ENCODE results near the gene ANKRD24. TPM values are rescaled to one million over a fixed set of nuclear protein-coding genes. Genes with fewer than 3 reads are reported as not detected.

Gene ANKRD24
- total and polyA plus RNA-seq, 2 of the 13 experiments (the other 11 are each of a cell fraction or from before 2014, with no cell fraction given) = 0.13 to 0.24 TPM

DNA sequence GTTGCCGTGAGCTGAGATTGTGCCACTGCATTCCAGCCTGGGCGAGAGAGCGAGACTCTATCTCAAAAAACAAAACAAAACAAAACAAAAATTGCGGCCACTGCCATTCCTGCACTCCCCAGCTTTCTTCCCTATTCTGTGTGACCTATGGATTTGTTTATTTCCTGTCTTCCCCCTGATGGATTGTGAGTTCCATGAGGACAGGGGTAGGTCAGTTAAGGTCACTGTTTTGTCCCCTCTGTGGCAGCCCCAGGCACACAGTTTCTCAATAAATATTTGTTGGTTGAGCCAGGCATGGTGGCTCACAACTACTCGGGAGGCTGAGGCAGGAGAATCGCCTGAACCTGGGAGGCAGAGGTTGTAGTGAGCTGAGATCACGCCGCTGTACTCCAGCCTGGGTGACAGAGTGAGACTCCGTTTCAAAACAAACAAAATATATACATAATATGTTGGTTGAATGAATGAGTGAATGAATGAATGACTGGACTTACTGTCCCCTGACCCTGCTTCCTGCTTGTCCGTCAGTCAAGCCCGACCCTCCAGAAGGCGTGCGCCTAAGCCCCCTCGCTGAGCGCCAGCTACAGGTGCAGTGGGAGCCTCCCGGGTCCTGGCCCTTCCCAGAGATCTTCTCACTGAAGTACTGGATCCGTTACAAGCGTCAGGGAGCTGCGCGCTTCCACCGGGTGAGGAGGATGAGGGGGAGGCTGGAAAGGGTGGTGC is 51.8 kb downstream of the ANKRD24 start (continued):
- TF ChIP-seq, protein P1, sequence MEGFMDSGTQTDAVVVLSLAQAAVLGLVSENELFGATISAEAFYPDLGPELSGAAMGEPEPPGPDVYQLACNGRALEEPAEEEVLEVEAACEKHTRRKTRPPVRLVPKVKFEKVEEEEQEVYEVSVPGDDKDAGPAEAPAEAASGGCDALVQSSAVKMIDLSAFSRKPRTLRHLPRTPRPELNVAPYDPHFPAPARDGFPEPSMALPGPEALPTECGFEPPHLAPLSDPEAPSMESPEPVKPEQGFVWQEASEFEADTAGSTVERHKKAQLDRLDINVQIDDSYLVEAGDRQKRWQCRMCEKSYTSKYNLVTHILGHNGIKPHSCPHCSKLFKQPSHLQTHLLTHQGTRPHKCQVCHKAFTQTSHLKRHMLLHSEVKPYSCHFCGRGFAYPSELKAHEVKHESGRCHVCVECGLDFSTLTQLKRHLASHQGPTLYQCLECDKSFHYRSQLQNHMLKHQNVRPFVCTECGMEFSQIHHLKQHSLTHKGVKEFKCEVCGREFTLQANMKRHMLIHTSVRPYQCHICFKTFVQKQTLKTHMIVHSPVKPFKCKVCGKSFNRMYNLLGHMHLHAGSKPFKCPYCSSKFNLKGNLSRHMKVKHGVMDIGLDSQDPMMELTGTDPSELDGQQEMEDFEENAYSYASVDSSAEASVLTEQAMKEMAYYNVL (CRISPR knock-in tag; IDR thresholded peaks at IDR 0.05; ENCODE audit: borderline replicate concordance) = no peak
- TF ChIP-seq ZBTB1 (CRISPR knock-in tag; IDR thresholded peaks at IDR 0.05; ENCODE audit: borderline replicate concordance) (no peak), ZNF432 (CRISPR knock-in tag; IDR thresholded peaks at IDR 0.05; ENCODE audit: borderline replicate concordance) (no peak), ZBTB21 (CRISPR knock-in tag; IDR thresholded peaks at IDR 0.05) (no peak), ZNF558 (CRISPR knock-in tag; IDR thresholded peaks at IDR 0.05; ENCODE audit: borderline replicate concordance) (no peak), ZNF577 (CRISPR knock-in tag; IDR thresholded peaks at IDR 0.05; ENCODE audit: borderline replicate concordance, low read depth) (no peak)
- TF ChIP-seq, protein P2, sequence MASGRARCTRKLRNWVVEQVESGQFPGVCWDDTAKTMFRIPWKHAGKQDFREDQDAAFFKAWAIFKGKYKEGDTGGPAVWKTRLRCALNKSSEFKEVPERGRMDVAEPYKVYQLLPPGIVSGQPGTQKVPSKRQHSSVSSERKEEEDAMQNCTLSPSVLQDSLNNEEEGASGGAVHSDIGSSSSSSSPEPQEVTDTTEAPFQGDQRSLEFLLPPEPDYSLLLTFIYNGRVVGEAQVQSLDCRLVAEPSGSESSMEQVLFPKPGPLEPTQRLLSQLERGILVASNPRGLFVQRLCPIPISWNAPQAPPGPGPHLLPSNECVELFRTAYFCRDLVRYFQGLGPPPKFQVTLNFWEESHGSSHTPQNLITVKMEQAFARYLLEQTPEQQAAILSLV (CRISPR knock-in tag; IDR thresholded peaks at IDR 0.05; ENCODE audit: borderline replicate concordance) = peak; percentile 37; the same call in 1 of the 2 replicates
- TF ChIP-seq, protein P3, sequence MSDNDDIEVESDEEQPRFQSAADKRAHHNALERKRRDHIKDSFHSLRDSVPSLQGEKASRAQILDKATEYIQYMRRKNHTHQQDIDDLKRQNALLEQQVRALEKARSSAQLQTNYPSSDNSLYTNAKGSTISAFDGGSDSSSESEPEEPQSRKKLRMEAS (IDR thresholded peaks at IDR 0.05) = peak; percentile 26; the same call in 1 of the 2 replicates
- TF ChIP-seq, protein P4, sequence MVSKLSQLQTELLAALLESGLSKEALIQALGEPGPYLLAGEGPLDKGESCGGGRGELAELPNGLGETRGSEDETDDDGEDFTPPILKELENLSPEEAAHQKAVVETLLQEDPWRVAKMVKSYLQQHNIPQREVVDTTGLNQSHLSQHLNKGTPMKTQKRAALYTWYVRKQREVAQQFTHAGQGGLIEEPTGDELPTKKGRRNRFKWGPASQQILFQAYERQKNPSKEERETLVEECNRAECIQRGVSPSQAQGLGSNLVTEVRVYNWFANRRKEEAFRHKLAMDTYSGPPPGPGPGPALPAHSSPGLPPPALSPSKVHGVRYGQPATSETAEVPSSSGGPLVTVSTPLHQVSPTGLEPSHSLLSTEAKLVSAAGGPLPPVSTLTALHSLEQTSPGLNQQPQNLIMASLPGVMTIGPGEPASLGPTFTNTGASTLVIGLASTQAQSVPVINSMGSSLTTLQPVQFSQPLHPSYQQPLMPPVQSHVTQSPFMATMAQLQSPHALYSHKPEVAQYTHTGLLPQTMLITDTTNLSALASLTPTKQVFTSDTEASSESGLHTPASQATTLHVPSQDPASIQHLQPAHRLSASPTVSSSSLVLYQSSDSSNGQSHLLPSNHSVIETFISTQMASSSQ (IDR thresholded peaks at IDR 0.05; ENCODE audit: low read depth) = no peak
- TF ChIP-seq, protein P4 (CRISPR knock-in tag; IDR thresholded peaks at IDR 0.05; ENCODE audit: borderline replicate concordance) = no peak
- TF ChIP-seq, protein P5, sequence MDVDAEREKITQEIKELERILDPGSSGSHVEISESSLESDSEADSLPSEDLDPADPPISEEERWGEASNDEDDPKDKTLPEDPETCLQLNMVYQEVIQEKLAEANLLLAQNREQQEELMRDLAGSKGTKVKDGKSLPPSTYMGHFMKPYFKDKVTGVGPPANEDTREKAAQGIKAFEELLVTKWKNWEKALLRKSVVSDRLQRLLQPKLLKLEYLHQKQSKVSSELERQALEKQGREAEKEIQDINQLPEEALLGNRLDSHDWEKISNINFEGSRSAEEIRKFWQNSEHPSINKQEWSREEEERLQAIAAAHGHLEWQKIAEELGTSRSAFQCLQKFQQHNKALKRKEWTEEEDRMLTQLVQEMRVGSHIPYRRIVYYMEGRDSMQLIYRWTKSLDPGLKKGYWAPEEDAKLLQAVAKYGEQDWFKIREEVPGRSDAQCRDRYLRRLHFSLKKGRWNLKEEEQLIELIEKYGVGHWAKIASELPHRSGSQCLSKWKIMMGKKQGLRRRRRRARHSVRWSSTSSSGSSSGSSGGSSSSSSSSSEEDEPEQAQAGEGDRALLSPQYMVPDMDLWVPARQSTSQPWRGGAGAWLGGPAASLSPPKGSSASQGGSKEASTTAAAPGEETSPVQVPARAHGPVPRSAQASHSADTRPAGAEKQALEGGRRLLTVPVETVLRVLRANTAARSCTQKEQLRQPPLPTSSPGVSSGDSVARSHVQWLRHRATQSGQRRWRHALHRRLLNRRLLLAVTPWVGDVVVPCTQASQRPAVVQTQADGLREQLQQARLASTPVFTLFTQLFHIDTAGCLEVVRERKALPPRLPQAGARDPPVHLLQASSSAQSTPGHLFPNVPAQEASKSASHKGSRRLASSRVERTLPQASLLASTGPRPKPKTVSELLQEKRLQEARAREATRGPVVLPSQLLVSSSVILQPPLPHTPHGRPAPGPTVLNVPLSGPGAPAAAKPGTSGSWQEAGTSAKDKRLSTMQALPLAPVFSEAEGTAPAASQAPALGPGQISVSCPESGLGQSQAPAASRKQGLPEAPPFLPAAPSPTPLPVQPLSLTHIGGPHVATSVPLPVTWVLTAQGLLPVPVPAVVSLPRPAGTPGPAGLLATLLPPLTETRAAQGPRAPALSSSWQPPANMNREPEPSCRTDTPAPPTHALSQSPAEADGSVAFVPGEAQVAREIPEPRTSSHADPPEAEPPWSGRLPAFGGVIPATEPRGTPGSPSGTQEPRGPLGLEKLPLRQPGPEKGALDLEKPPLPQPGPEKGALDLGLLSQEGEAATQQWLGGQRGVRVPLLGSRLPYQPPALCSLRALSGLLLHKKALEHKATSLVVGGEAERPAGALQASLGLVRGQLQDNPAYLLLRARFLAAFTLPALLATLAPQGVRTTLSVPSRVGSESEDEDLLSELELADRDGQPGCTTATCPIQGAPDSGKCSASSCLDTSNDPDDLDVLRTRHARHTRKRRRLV (CRISPR knock-in tag; IDR thresholded peaks at IDR 0.05) = no peak
